GM12878 (cell line): ENCODE measurements around the gene PRKAR2B.

ENCODE experiments used
- BCL11A ChIP-seq: IDR thresholded peaks from 2 replicates; pipeline ENCODE4 v1.6.1; 2011; ENCODE audit warnings: low read depth, low read length
- CBX5 ChIP-seq: sonication (generic); IDR thresholded peaks from 2 replicates; pipeline ENCODE4 v1.6.1; 2016; ENCODE audit warnings: low read depth, moderate library complexity, mild to moderate bottlenecking, inconsistent platforms
- EP300 ChIP-seq, 2 experiments: fragments of 150-350 bp in 1 of 2; IDR thresholded peaks; 2 replicates each; pipeline ENCODE4 v1.6.1; 2011 to 2012; ENCODE audit warnings: low read depth in 2 of 2, low read length in 2 of 2, borderline replicate concordance in 1 of 2, improper control_type of control experiment in 1 of 2, inconsistent platforms in 1 of 2; ENCODE audit not compliant: control insufficient read depth in 1 of 2
- ESRRA ChIP-seq: IDR thresholded peaks from 2 replicates; pipeline ENCODE4 v1.6.1; 2012; ENCODE audit warnings: mild to moderate bottlenecking, low read length, improper control_type of control experiment
- FOS ChIP-seq: IDR thresholded peaks from 3 replicates; pipeline ENCODE4 v1.6.1; 2011; ENCODE audit warnings: borderline replicate concordance; ENCODE audit not compliant: insufficient read length; ENCODE audit errors: extremely low read depth
- NFIC ChIP-seq: IDR thresholded peaks from 2 replicates; pipeline ENCODE4 v1.6.1; 2012; ENCODE audit warnings: low read depth, mild to moderate bottlenecking, inconsistent platforms, low read length, moderate library complexity
- NKRF ChIP-seq: fragments of 450-650 bp; conservative IDR thresholded peaks from 2 replicates; pipeline ENCODE4 v1.6.1; 2017; ENCODE audit warnings: mild to moderate bottlenecking, moderate library complexity
- POLR2A ChIP-seq: IDR thresholded peaks from 2 replicates; pipeline ENCODE4 v1.6.1; 2011; ENCODE audit warnings: low read depth, mild to moderate bottlenecking, low read length
- RFX5 ChIP-seq: IDR thresholded peaks from 2 replicates; pipeline ENCODE4 v1.6.1; 2011; ENCODE audit warnings: low read depth, low read length, improper control_type of control experiment
- SMARCA5 ChIP-seq: fragments of 450-650 bp; IDR thresholded peaks from 2 replicates; pipeline ENCODE4 v1.6.1; 2017; ENCODE audit warnings: mild to moderate bottlenecking
- TF ChIP-seq, protein P1 (sequence below), 3 experiments: IDR thresholded peaks in 2 of 3; conservative IDR thresholded peaks in 1 of 3; 2 replicates each; pipeline ENCODE4 v1.5.1; 2011; ENCODE audit warnings: low read depth in 3 of 3, low read length in 3 of 3, mild to moderate bottlenecking in 3 of 3, control low read depth in 2 of 3, moderate library complexity in 2 of 3, inconsistent platforms in 1 of 3, mixed read lengths in 1 of 3; ENCODE audit not compliant: control insufficient read depth in 2 of 3, insufficient read depth in 1 of 3; ENCODE audit errors: extremely low read depth in 1 of 3
- TF ChIP-seq, protein P2 (sequence below): IDR thresholded peaks from 2 replicates; pipeline ENCODE4 v1.6.1; 2012; ENCODE audit warnings: mild to moderate bottlenecking, low read depth, low read length

- TF ChIP-seq NKRF (no peak), RFX5 (no peak), FOS (no peak), POLR2A (no peak), SMARCA5 (no peak), NFIC (no peak), CBX5 (no peak), ESRRA (no peak), EP300 (IDR thresholded peaks at IDR 0.05; ENCODE audit: borderline replicate concordance in 1 of 2, control insufficient read depth in 1 of 2, low read depth in 2 of 2, low read length in 2 of 2) (no peak), BCL11A (no peak)
- TF ChIP-seq, protein P1, sequence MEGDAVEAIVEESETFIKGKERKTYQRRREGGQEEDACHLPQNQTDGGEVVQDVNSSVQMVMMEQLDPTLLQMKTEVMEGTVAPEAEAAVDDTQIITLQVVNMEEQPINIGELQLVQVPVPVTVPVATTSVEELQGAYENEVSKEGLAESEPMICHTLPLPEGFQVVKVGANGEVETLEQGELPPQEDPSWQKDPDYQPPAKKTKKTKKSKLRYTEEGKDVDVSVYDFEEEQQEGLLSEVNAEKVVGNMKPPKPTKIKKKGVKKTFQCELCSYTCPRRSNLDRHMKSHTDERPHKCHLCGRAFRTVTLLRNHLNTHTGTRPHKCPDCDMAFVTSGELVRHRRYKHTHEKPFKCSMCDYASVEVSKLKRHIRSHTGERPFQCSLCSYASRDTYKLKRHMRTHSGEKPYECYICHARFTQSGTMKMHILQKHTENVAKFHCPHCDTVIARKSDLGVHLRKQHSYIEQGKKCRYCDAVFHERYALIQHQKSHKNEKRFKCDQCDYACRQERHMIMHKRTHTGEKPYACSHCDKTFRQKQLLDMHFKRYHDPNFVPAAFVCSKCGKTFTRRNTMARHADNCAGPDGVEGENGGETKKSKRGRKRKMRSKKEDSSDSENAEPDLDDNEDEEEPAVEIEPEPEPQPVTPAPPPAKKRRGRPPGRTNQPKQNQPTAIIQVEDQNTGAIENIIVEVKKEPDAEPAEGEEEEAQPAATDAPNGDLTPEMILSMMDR (IDR thresholded peaks at IDR 0.05 in 2 of 3, conservative IDR thresholded peaks at IDR 0.05 in 1 of 3; ENCODE audit: control insufficient read depth in 2 of 3, extremely low read depth in 1 of 3, insufficient read depth in 1 of 3, low read depth in 3 of 3, low read length in 3 of 3) = no peak
- TF ChIP-seq, protein P2, sequence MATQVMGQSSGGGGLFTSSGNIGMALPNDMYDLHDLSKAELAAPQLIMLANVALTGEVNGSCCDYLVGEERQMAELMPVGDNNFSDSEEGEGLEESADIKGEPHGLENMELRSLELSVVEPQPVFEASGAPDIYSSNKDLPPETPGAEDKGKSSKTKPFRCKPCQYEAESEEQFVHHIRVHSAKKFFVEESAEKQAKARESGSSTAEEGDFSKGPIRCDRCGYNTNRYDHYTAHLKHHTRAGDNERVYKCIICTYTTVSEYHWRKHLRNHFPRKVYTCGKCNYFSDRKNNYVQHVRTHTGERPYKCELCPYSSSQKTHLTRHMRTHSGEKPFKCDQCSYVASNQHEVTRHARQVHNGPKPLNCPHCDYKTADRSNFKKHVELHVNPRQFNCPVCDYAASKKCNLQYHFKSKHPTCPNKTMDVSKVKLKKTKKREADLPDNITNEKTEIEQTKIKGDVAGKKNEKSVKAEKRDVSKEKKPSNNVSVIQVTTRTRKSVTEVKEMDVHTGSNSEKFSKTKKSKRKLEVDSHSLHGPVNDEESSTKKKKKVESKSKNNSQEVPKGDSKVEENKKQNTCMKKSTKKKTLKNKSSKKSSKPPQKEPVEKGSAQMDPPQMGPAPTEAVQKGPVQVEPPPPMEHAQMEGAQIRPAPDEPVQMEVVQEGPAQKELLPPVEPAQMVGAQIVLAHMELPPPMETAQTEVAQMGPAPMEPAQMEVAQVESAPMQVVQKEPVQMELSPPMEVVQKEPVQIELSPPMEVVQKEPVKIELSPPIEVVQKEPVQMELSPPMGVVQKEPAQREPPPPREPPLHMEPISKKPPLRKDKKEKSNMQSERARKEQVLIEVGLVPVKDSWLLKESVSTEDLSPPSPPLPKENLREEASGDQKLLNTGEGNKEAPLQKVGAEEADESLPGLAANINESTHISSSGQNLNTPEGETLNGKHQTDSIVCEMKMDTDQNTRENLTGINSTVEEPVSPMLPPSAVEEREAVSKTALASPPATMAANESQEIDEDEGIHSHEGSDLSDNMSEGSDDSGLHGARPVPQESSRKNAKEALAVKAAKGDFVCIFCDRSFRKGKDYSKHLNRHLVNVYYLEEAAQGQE = no peak
Measured at GRCh38 chr7:107208024-107208521, 163.6 kb downstream of the PRKAR2B start.
